H1 (cell line): Measurements from ENCODE around the gene FKBP1B. TPM values are rescaled to one million over a fixed set of nuclear protein-coding genes. Genes with fewer than 3 reads are reported as not detected.
A peak's percentile ranks its signal among the peaks of the same experiment; 100 is the strongest.

Experiments
- CTCF ChIA-PET: fragments of 300-600 bp; sonication (Branson Sonifier 250); formaldehyde crosslinking; loops from one replicate; lab custom pipeline; 2021; ENCODE audit not compliant: partially characterized antibody; lab: Charles Lee
- POLR2A ChIA-PET: fragments of 300-600 bp; sonication (Branson Sonifier 250); formaldehyde crosslinking; loops from one replicate; lab custom pipeline; 2021; ENCODE audit warnings: inconsistent platforms; ENCODE audit not compliant: partially characterized antibody; lab: Charles Lee
- DNase-seq, 2 experiments: peaks; one replicate each; pipeline versions ENCODE4 v3.0.0 to v3.0.0-alpha.2; 2010 to 2022; ENCODE audit warnings: low spot score in 2 of 2, low read depth in 1 of 2, mixed read lengths in 1 of 2
- FAIRE-seq: peaks from 2 replicates; lab custom pipeline; 2011; peaks lifted over from hg19 to GRCh38; lab: Jason Lieb, UNC
- H2AFZ ChIP-seq: 2 replicates; pipeline ENCODE4 v1.8.1; 2012; ENCODE audit warnings: low read length, inconsistent platforms
- H2AK5ac ChIP-seq: 2 replicates; pipeline ENCODE4 v1.6.1; 2013; ENCODE audit warnings: low read depth, low read length
- H2BK120ac ChIP-seq: replicated peaks from 2 replicates; pipeline ENCODE3; 2013; ENCODE audit warnings: low read depth, low read length, inconsistent platforms
- H2BK12ac ChIP-seq: 2 replicates; pipeline ENCODE4 v1.6.1; 2013; ENCODE audit warnings: low read depth, low read length
- H2BK15ac ChIP-seq: 2 replicates; pipeline ENCODE4 v1.6.1; 2013; ENCODE audit warnings: low read length
- H2BK20ac ChIP-seq: 2 replicates; pipeline ENCODE4 v1.6.1; 2013; ENCODE audit warnings: low read length
- H2BK5ac ChIP-seq: 2 replicates; pipeline ENCODE4 v1.6.1; 2013; ENCODE audit warnings: low read depth, low read length
- H3K14ac ChIP-seq: 2 replicates; pipeline ENCODE4 v1.6.1; 2013; ENCODE audit warnings: inconsistent platforms; ENCODE audit not compliant: insufficient read length
- H3K18ac ChIP-seq: 2 replicates; pipeline ENCODE4 v1.6.1; 2013; ENCODE audit warnings: low read length; ENCODE audit errors: extremely low read depth
- H3K23ac ChIP-seq: 2 replicates; pipeline ENCODE4 v1.6.1; 2013; ENCODE audit warnings: inconsistent platforms; ENCODE audit not compliant: insufficient read length
- H3K23me2 ChIP-seq: 2 replicates; pipeline ENCODE4 v1.6.1; 2013; ENCODE audit warnings: low read depth, low read length
- H3K27ac ChIP-seq: 2 replicates; pipeline ENCODE4 v1.6.1; 2011; ENCODE audit warnings: low read depth, low read length, inconsistent platforms
- H3K27me3 ChIP-seq, 4 experiments: replicated peaks in 1 of 4; 1 replicate in 1 of 4; 2 replicates in 3 of 4; pipeline versions ENCODE4 v1.6.1 to v1.8.1; 2011 to 2013; ENCODE audit warnings: low read length in 3 of 4, mild to moderate bottlenecking in 3 of 4, inconsistent platforms in 2 of 4, mixed read lengths in 2 of 4, moderate library complexity in 1 of 4; ENCODE audit not compliant: control insufficient read depth in 3 of 4, insufficient read depth in 3 of 4; ENCODE audit errors: extremely low read depth in 1 of 4
- H3K36me3 ChIP-seq, 4 experiments: 2 replicates each; pipeline versions ENCODE4 v1.6.1 to v1.8.1; 2011 to 2013; ENCODE audit warnings: mild to moderate bottlenecking in 4 of 4, low read length in 3 of 4, moderate library complexity in 2 of 4, control low read depth in 1 of 4, inconsistent platforms in 1 of 4; ENCODE audit not compliant: insufficient read depth in 4 of 4, control insufficient read depth in 2 of 4
- H3K4ac ChIP-seq: replicated peaks from 2 replicates; pipeline ENCODE3; 2013; ENCODE audit warnings: low read length, low read depth, mixed read lengths, inconsistent platforms; ENCODE audit not compliant: insufficient read length
- H3K4me1 ChIP-seq, 4 experiments: replicated peaks in 1 of 4; 1 replicate in 1 of 4; 2 replicates in 3 of 4; pipeline versions ENCODE4 v1.6.1 to v1.8.1; 2011 to 2013; ENCODE audit warnings: low read length in 3 of 4, inconsistent platforms in 2 of 4, mixed read lengths in 1 of 4; ENCODE audit not compliant: insufficient read depth in 4 of 4, control insufficient read depth in 3 of 4
- H3K4me2 ChIP-seq, 2 experiments: 2 replicates each; pipeline versions ENCODE4 v1.6.1 to v1.8.1; 2011 to 2013; ENCODE audit warnings: low read depth in 2 of 2, low read length in 2 of 2, control low read depth in 1 of 2, inconsistent platforms in 1 of 2, mild to moderate bottlenecking in 1 of 2; ENCODE audit not compliant: insufficient read depth in 1 of 2
- H3K4me3 ChIP-seq, 4 experiments: fragments of 200-600, 300-600 bp in 1 of 4; sonication (generic), shearing (Covaris generic), sonication (Bioruptor Twin) in 1 of 4; 2 replicates each; pipeline versions ENCODE4 v1.5.1 to v1.8.1; 2011 to 2016; ENCODE audit warnings: low read length in 4 of 4, low read depth in 3 of 4, control low read depth in 2 of 4, inconsistent platforms in 2 of 4, mild to moderate bottlenecking in 2 of 4, mixed read lengths in 1 of 4, moderate library complexity in 1 of 4; ENCODE audit not compliant: insufficient read depth in 2 of 4; ENCODE audit errors: extremely low read depth in 1 of 4
- H3K56ac ChIP-seq: replicated peaks from 2 replicates; pipeline ENCODE3; 2013; ENCODE audit warnings: low read depth, mild to moderate bottlenecking, mixed read lengths, low read length, inconsistent platforms; ENCODE audit not compliant: insufficient read length
- H3K79me1 ChIP-seq: 2 replicates; pipeline ENCODE4 v1.6.1; 2013; ENCODE audit warnings: low read depth, low read length, control low read depth
- H3K79me2 ChIP-seq, 2 experiments: 2 replicates each; pipeline versions ENCODE4 v1.6.1 to v1.8.1; 2012 to 2013; ENCODE audit warnings: low read length in 2 of 2, mild to moderate bottlenecking in 2 of 2, inconsistent platforms in 1 of 2; ENCODE audit not compliant: insufficient read depth in 2 of 2, control insufficient read depth in 1 of 2
- H3K9ac ChIP-seq, 4 experiments: replicated peaks in 1 of 4; 1 replicate in 1 of 4; 2 replicates in 3 of 4; pipeline versions ENCODE4 v1.6.1 to v1.8.1; 2011 to 2013; ENCODE audit warnings: low read depth in 3 of 4, low read length in 3 of 4, control low read depth in 2 of 4, mild to moderate bottlenecking in 2 of 4, moderate library complexity in 2 of 4, inconsistent platforms in 1 of 4; ENCODE audit errors: extremely low read depth in 1 of 4
- H3K9me3 ChIP-seq, 2 experiments: 2 replicates each; pipeline versions ENCODE4 v1.6.1 to v1.8.1; 2012 to 2013; ENCODE audit warnings: mild to moderate bottlenecking in 2 of 2, moderate library complexity in 2 of 2, control low read depth in 1 of 2, inconsistent platforms in 1 of 2, low read depth in 1 of 2, low read length in 1 of 2, mixed read lengths in 1 of 2; ENCODE audit not compliant: insufficient read depth in 2 of 2
- H4K20me1 ChIP-seq, 2 experiments: replicated peaks in 1 of 2; 2 replicates each; pipeline versions ENCODE3 to v1.8.1; 2011 to 2013; ENCODE audit warnings: inconsistent platforms in 2 of 2, low read length in 2 of 2, mild to moderate bottlenecking in 1 of 2; ENCODE audit not compliant: insufficient read depth in 2 of 2, control insufficient read depth in 1 of 2
- H4K5ac ChIP-seq: 2 replicates; pipeline ENCODE4 v1.6.1; 2013; ENCODE audit warnings: low read length, low read depth, mixed read lengths, inconsistent platforms; ENCODE audit not compliant: insufficient read length
- H4K8ac ChIP-seq: 2 replicates; pipeline ENCODE4 v1.8.0; 2013; ENCODE audit warnings: mild to moderate bottlenecking, moderate library complexity, low read length, inconsistent platforms; ENCODE audit not compliant: insufficient read depth; ENCODE audit errors: extremely low read depth
- H4K91ac ChIP-seq: replicated peaks from 2 replicates; pipeline ENCODE3; 2013; ENCODE audit warnings: low read length, mixed read lengths, inconsistent platforms; ENCODE audit not compliant: insufficient read length
- CEBPB ChIP-seq: IDR thresholded peaks from 2 replicates; pipeline ENCODE4 v1.6.1; 2012; ENCODE audit warnings: low read depth, low read length
- CHD1 ChIP-seq: IDR thresholded peaks from 2 replicates; pipeline ENCODE4 v1.6.1; 2012; ENCODE audit warnings: low read depth, low read length, improper control_type of control experiment
- GTF2F1 ChIP-seq: IDR thresholded peaks from 2 replicates; pipeline ENCODE4 v1.6.1; 2012; ENCODE audit warnings: low read depth, low read length, improper control_type of control experiment, borderline replicate concordance
- JUN ChIP-seq: IDR thresholded peaks from 2 replicates; pipeline ENCODE4 v1.6.1; 2011; ENCODE audit warnings: low read depth, mild to moderate bottlenecking, improper control_type of control experiment, low read length
- RBBP5 ChIP-seq: IDR thresholded peaks from 2 replicates; pipeline ENCODE4 v1.7.1; 2012; ENCODE audit warnings: low read depth, mild to moderate bottlenecking, inconsistent platforms, low read length, moderate library complexity, borderline replicate concordance
- SIX5 ChIP-seq: IDR thresholded peaks from 2 replicates; pipeline ENCODE4 v1.6.1; 2011; ENCODE audit warnings: mild to moderate bottlenecking, low read depth, low read length
- SUZ12 ChIP-seq: fragments of 200-600 bp; sonication (generic); IDR thresholded peaks from 2 replicates; pipeline ENCODE4 v1.6.1; 2012; ENCODE audit warnings: mild to moderate bottlenecking, inconsistent platforms, low read length, moderate library complexity, mixed read lengths
- YY1 ChIP-seq: IDR thresholded peaks from 2 replicates; pipeline ENCODE4 v1.6.1; 2011; ENCODE audit warnings: low read depth, mild to moderate bottlenecking, low read length
- WGBS, 2 experiments: shearing (Covaris generic) in 1 of 2; methylation state at CpG; one replicate each; pipeline versions ENCODE4 v1.1.6 to v1.1.7; 2013 to 2015; ENCODE audit warnings: low lambda C conversion rate in 2 of 2, mixed read lengths in 2 of 2, inconsistent platforms in 1 of 2, low coverage in 1 of 2, missing lambda C conversion rate in 1 of 2; ENCODE audit not compliant: insufficient replicate concordance in 2 of 2, insufficient coverage in 1 of 2, insufficient read length in 1 of 2; ENCODE audit errors: extremely low coverage in 1 of 2, missing lambda C conversion rate in 1 of 2; 5-methylcytosine and 5-hydroxymethylcytosine counted together
- polyA plus RNA-seq, 7 experiments: library from polyadenylated mRNA; depleted of rRNA in 3 of 7; stranded (reverse) in 5 of 7; unstranded in 2 of 7; fragments of >200 nt in 5 of 7; fragments of 200-250 nt in 2 of 7; gene quantifications; 1 replicate in 5 of 7; 2 replicates in 1 of 7; 4 replicates in 1 of 7; pipeline versions ENCODE4 v1.2.1 to v1.2.3, GENCODE V29; 2011 to 2013; ENCODE audit warnings: missing spikeins in 2 of 7, mixed read lengths in 2 of 7
- total RNA-seq: library from RNA; stranded (reverse); fragmentation: NEBNext Ultra II Directional; extraction: Animal tissue kit (Norgen Biotek cat#: 25700); gene quantifications from 2 replicates; pipeline ENCODE4 v1.2.1, GENCODE V29; 2021

FKBP1B gene
- total and polyA plus RNA-seq, 2 of the 8 experiments (the other 6 are each of a cell fraction or from before 2014, with no cell fraction given) = 50.8 to 151 TPM

GRCh38 chr2:24020244-24020643 lies 29.3 kb upstream of the FKBP1B start:
- no peak overlapping the region for H3K4me3 ChIP-seq
- no peaks in the 10 kb centered on the region for H4K20me1 ChIP-seq
- no peak overlapping the region for H3K4ac ChIP-seq
- no peak overlapping the region for H2BK5ac ChIP-seq
- H3K56ac ChIP-seq = no peak overlapping the region
- H3K4me1 ChIP-seq = peaks cover 6 to 38% (median 15%) of the 10 kb centered on the region in 4 experiments
- no peak overlapping the region for H3K27ac ChIP-seq
- H3K79me1 ChIP-seq = peaks cover 6% of the 10 kb centered on the region; the same call in 1 of the 2 replicates
- ChIA-PET POLR2A (interaction anchor here (1.1 to 2.1 kb wide), 4 partner anchors 11 to 94 kb away, joined by 3 to 8 read pairs (median 4); partner anchors contain the start of genes ATAD2B and MFSD2B), CTCF (interaction anchor here (1.0 to 2.9 kb wide), 7 partner anchors 9 to 64 kb away, joined by 3 to 16 read pairs (median 6); partner anchors contain the start of gene TP53I3)
- no peaks in the 10 kb centered on the region for H3K23me2 ChIP-seq
- no peak overlapping the region for H4K8ac ChIP-seq
- no peak overlapping the region for H3K9ac ChIP-seq
- H4K91ac ChIP-seq = no peak overlapping the region
- FAIRE-seq = no peak
- no peak overlapping the region for H3K18ac ChIP-seq
- no peak overlapping the region for H2BK12ac ChIP-seq
- H3K27me3 ChIP-seq = no peaks in the 10 kb centered on the region
- no peak overlapping the region for H2BK120ac ChIP-seq
- H4K5ac ChIP-seq = no peak overlapping the region
- H2BK15ac ChIP-seq = peak overlapping the region; percentile 16; the same call in 1 of the 2 replicates
- H2AFZ ChIP-seq = no peak overlapping the region
- no peak overlapping the region for H3K23ac ChIP-seq
- 0 out of 2 replicates have a peak overlapping the region, but pooled peaks have one; percentile 32 for H2BK20ac ChIP-seq
- DNase-seq = no peak
- WGBS, 2 experiments = 73% methylated on average over 4 of the region's 4 CpGs; no CpG with 5 or more reads in 1 of the 2 experiments
- H2AK5ac ChIP-seq = no peak overlapping the region
- no peak overlapping the region for H3K14ac ChIP-seq
- H3K9me3 ChIP-seq = no peaks in the 10 kb centered on the region
- H3K36me3 ChIP-seq = peaks cover 0 to 14% (median 3%) of the 10 kb centered on the region in 4 experiments; a peak in 3 of 8 replicates
- H3K4me2 ChIP-seq = no peak overlapping the region
- peaks cover 0 to 5% of the 10 kb centered on the region in 2 experiments; a peak in 1 of 4 replicates for H3K79me2 ChIP-seq
- TF ChIP-seq CEBPB (no peak), GTF2F1 (no peak), RBBP5 (no peak), SUZ12 (no peak), CHD1 (no peak), JUN (no peak), SIX5 (no peak), YY1 (no peak)
